ENCODE data around the gene AMN. TPM values are rescaled to one million over a fixed set of nuclear protein-coding genes. Genes with fewer than 3 reads are reported as not detected.

AMN gene
- total and polyA plus RNA-seq, 2 donors (not counting 1 experiment from before 2014, with no cell fraction given) = 11.5 to 15.0 TPM

GRCh38 chr14:102937331-102938175, 15.1 kb downstream of the AMN start:
- H3K27me3 ChIP-seq (replicated peaks in 1 of 4; ENCODE audit: control extremely low read depth in 1 of 4, control insufficient read depth in 3 of 4, insufficient read depth in 4 of 4, low read length in 3 of 4) = no peaks in the 10 kb centered on the region
- H3K9ac ChIP-seq (ENCODE audit: low read length) = no peak overlapping the region
- no peak for TF ChIP-seq EZH2 (IDR thresholded peaks at IDR 0.05; ENCODE audit: borderline replicate concordance, insufficient read depth, low read depth, low read length, poor library complexity, severe bottlenecking)
- no peak for TF ChIP-seq CTCF (IDR thresholded peaks at IDR 0.05)
- H3K79me2 ChIP-seq (ENCODE audit: control insufficient read depth, insufficient read depth, low read length) = no peaks in the 10 kb centered on the region
- H3K9me3 ChIP-seq (ENCODE audit: control extremely low read depth in 1 of 3, control insufficient read depth in 2 of 3, insufficient read depth in 1 of 3, low read length in 2 of 3) = no peaks in the 10 kb centered on the region
- ChIA-PET CTCF (no interaction called here), POLR2A (no interaction called here)
- H4K20me1 ChIP-seq (ENCODE audit: control insufficient read depth, insufficient read depth, low read length, poor library complexity, severe bottlenecking) = no peaks in the 10 kb centered on the region
- 96% methylated on average over 17 of the region's 22 CpGs for WGBS (ENCODE audit: insufficient coverage)
- intact Hi-C loops (cut with micrococcal nuclease) = no loop called here
- H3K4me3 Mint-ChIP-seq = no peak overlapping the region
- peaks cover 0 to 13% of the 10 kb centered on the region in 2 donors for H3K4me1 ChIP-seq (ENCODE audit: control insufficient read depth in 2 of 2, insufficient read depth in 2 of 2, low read length in 2 of 2)
- no peaks in the 10 kb centered on the region for H3K36me3 ChIP-seq (replicated peaks in 1 of 2; ENCODE audit: control extremely low read depth in 1 of 2, control insufficient read depth in 1 of 2, extremely low read depth in 1 of 2, insufficient read depth in 2 of 2, low read length in 1 of 2)
- peaks cover 23% of the 10 kb centered on the region for H3K4me1 Mint-ChIP-seq
- H3K27ac ChIP-seq (ENCODE audit: low read length in 2 of 2) = no peak overlapping the region
- DNase-seq (no peak), ATAC-seq (ENCODE audit: low read depth) (no peak)
- H2AFZ ChIP-seq (ENCODE audit: insufficient read depth, low read depth, low read length, poor library complexity, severe bottlenecking) = no peak overlapping the region
- no peaks in the 10 kb centered on the region for H3K27me3 Mint-ChIP-seq
- no peak overlapping the region for H3K4me3 ChIP-seq (ENCODE audit: control extremely low read depth in 1 of 5, extremely low read depth in 1 of 5, insufficient read depth in 1 of 5, low read depth in 2 of 5, low read length in 4 of 5)
- no peaks in the 10 kb centered on the region for H3K9me3 Mint-ChIP-seq (ENCODE audit: insufficient read depth)
- no peak overlapping the region for H3K4me2 ChIP-seq (replicated peaks; ENCODE audit: low read depth, low read length, poor library complexity, severe bottlenecking)
- H3K27ac Mint-ChIP-seq = no peak overlapping the region

DNA sequence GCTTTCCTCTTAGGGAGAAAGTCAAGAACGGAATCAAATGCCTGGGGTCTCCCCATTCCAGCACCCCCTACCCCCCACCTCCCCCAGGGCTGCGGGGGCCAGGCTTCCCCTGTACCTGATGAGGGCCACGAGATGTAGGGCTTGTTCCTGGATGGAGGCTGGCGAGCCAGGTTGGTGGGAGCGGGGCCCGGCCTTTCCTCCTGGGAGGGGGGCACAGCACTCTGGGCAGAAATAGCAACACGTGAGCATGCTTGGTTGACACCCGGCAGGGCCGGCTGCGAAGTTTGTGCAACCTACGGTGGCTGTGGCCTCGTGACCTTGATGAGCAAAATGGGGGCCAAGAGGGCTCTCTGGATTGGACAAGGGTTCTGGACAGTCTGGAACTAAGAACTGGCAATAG, 15.7 kb downstream of the AMN start:
- ChIA-PET CTCF (no interaction called here), POLR2A (no interaction called here)
- Mint-ChIP-seq H3K4me1 (peaks cover 22% of the 10 kb centered on the region), H3K9me3 (ENCODE audit: insufficient read depth) (no peaks in the 10 kb centered on the region), H3K27me3 (no peaks in the 10 kb centered on the region), H3K27ac (no peak overlapping the region), H3K4me3 (no peak overlapping the region)
- DNase-seq (no peak), ATAC-seq (ENCODE audit: low read depth) (no peak)
- Histone ChIP-seq H3K27me3 (replicated peaks in 1 of 4; ENCODE audit: control extremely low read depth in 1 of 4, control insufficient read depth in 3 of 4, insufficient read depth in 4 of 4, low read length in 3 of 4) (no peaks in the 10 kb centered on the region), H3K27ac (ENCODE audit: low read length in 2 of 2) (no peak overlapping the region), H3K36me3 (replicated peaks in 1 of 2; ENCODE audit: control extremely low read depth in 1 of 2, control insufficient read depth in 1 of 2, extremely low read depth in 1 of 2, insufficient read depth in 2 of 2, low read length in 1 of 2) (no peaks in the 10 kb centered on the region), H3K4me1 (ENCODE audit: control insufficient read depth in 2 of 2, insufficient read depth in 2 of 2, low read length in 2 of 2) (peaks cover 0 to 13% of the 10 kb centered on the region in 2 donors), H3K9me3 (ENCODE audit: control extremely low read depth in 1 of 3, control insufficient read depth in 2 of 3, insufficient read depth in 1 of 3, low read length in 2 of 3) (no peaks in the 10 kb centered on the region), H3K4me3 (ENCODE audit: control extremely low read depth in 1 of 5, extremely low read depth in 1 of 5, insufficient read depth in 1 of 5, low read depth in 2 of 5, low read length in 4 of 5) (no peak overlapping the region), H2AFZ (ENCODE audit: insufficient read depth, low read depth, low read length, poor library complexity, severe bottlenecking) (no peak overlapping the region), H3K79me2 (ENCODE audit: control insufficient read depth, insufficient read depth, low read length) (no peaks in the 10 kb centered on the region), H3K4me2 (replicated peaks; ENCODE audit: low read depth, low read length, poor library complexity, severe bottlenecking) (no peak overlapping the region), H4K20me1 (ENCODE audit: control insufficient read depth, insufficient read depth, low read length, poor library complexity, severe bottlenecking) (no peaks in the 10 kb centered on the region), H3K9ac (ENCODE audit: low read length) (no peak overlapping the region)
- WGBS (ENCODE audit: insufficient coverage) = 98% methylated on average over 11 of the region's 12 CpGs
- intact Hi-C loops (cut with micrococcal nuclease) = no loop called here
- TF ChIP-seq EZH2 (IDR thresholded peaks at IDR 0.05; ENCODE audit: borderline replicate concordance, insufficient read depth, low read depth, low read length, poor library complexity, severe bottlenecking) (no peak), CTCF (IDR thresholded peaks at IDR 0.05) (no peak)
